IMR-90 (cell line): ENCODE measurements around the gene MYCBP2. TPM values are rescaled to one million over a fixed set of nuclear protein-coding genes. Genes with fewer than 3 reads are reported as not detected.

Experiments
- ATAC-seq: fragments of 200-7000 bp; cut with Tn5 transposase; 2 replicates; pipeline ENCODE4 v1.9.1; 2020; ENCODE audit warnings: low read depth, mild to moderate bottlenecking, moderate library complexity
- BruUV-seq: library from RNA; stranded (reverse); fragments of 400-500 nt; replicated peaks from 2 replicates; lab custom pipeline; 2021; lab: Mats Ljungman, UMichigan
- CTCF ChIA-PET: fragments of 300-600 bp; formaldehyde crosslinking; extraction: SDS; loops from one replicate; lab custom pipeline; 2021; ENCODE audit warnings: antibody characterized with exemption; lab: Yijun Ruan, JAX
- POLR2A ChIA-PET: fragments of 300-600 bp; sonication (Branson Sonifier 250); formaldehyde crosslinking; loops from one replicate; lab custom pipeline; 2022; ENCODE audit warnings: antibody characterized with exemption; ENCODE audit not compliant: unreplicated experiment; lab: Charles Lee
- DNase-seq: peaks from one replicate; pipeline ENCODE4 v3.0.0; 2013
- H2AFZ ChIP-seq: replicated peaks from 2 replicates; pipeline ENCODE3; 2013; ENCODE audit warnings: low read length, mild to moderate bottlenecking; ENCODE audit not compliant: poor library complexity
- H2AK5ac ChIP-seq: 2 replicates; pipeline ENCODE4 v1.6.1; 2013; ENCODE audit warnings: low read depth, low read length, inconsistent platforms
- H2AK9ac ChIP-seq: replicated peaks from 2 replicates; pipeline ENCODE3; 2013; ENCODE audit warnings: mild to moderate bottlenecking, low read depth, low read length, moderate library complexity; ENCODE audit not compliant: poor library complexity
- H2BK120ac ChIP-seq: 2 replicates; pipeline ENCODE4 v1.6.1; 2013; ENCODE audit warnings: low read depth, low read length, inconsistent platforms
- H2BK15ac ChIP-seq: 3 replicates; pipeline ENCODE4 v1.6.1; 2013; ENCODE audit warnings: low read depth, low read length, inconsistent platforms
- H2BK20ac ChIP-seq: 2 replicates; pipeline ENCODE4 v1.6.1; 2013; ENCODE audit warnings: low read depth, mild to moderate bottlenecking, inconsistent platforms, low read length, moderate library complexity
- H2BK5ac ChIP-seq: 2 replicates; pipeline ENCODE4 v1.6.1; 2013; ENCODE audit warnings: mild to moderate bottlenecking, low read depth, low read length, inconsistent platforms; ENCODE audit not compliant: poor library complexity, severe bottlenecking
- H3K14ac ChIP-seq: replicated peaks from 2 replicates; pipeline ENCODE4 v1.6.1; 2013; ENCODE audit warnings: low read depth, low read length, inconsistent platforms
- H3K18ac ChIP-seq: 2 replicates; pipeline ENCODE4 v1.6.1; 2013; ENCODE audit warnings: low read depth, low read length, control low read depth
- H3K23ac ChIP-seq: 2 replicates; pipeline ENCODE4 v1.6.1; 2013; ENCODE audit warnings: low read depth, low read length, inconsistent platforms
- H3K27ac ChIP-seq: 2 replicates; pipeline ENCODE4 v1.5.1; 2013; ENCODE audit warnings: mild to moderate bottlenecking, control low read depth, low read length; ENCODE audit not compliant: insufficient read depth
- H3K27me3 ChIP-seq: 2 replicates; pipeline ENCODE4 v1.6.1; 2013; ENCODE audit warnings: low read length; ENCODE audit not compliant: control insufficient read depth, insufficient read depth
- H3K36me3 ChIP-seq: 2 replicates; pipeline ENCODE4 v1.6.1; 2013; ENCODE audit warnings: low read length, mixed read lengths; ENCODE audit not compliant: control insufficient read depth, insufficient read depth
- H3K4ac ChIP-seq: 2 replicates; pipeline ENCODE4 v1.6.1; 2013; ENCODE audit warnings: low read depth, low read length, inconsistent platforms
- H3K4me1 ChIP-seq: 2 replicates; pipeline ENCODE4 v1.6.1; 2013; ENCODE audit warnings: low read length, mixed read lengths; ENCODE audit not compliant: control insufficient read depth, insufficient read depth
- H3K4me2 ChIP-seq: 2 replicates; pipeline ENCODE4 v1.6.1; 2013; ENCODE audit warnings: low read depth, mild to moderate bottlenecking, control low read depth, low read length, moderate library complexity
- H3K4me3 ChIP-seq: 2 replicates; pipeline ENCODE4 v1.5.1; 2013; ENCODE audit warnings: low read depth, mild to moderate bottlenecking, control low read depth, low read length, moderate library complexity; ENCODE audit not compliant: insufficient read depth
- H3K56ac ChIP-seq: 2 replicates; pipeline ENCODE4 v1.6.1; 2013; ENCODE audit warnings: low read length, inconsistent platforms; ENCODE audit not compliant: insufficient read depth; ENCODE audit errors: extremely low read depth
- H3K79me1 ChIP-seq, 2 experiments: 2 replicates each; pipeline ENCODE4 v1.6.1; 2013; ENCODE audit warnings: low read length in 2 of 2, inconsistent platforms in 1 of 2, low read depth in 1 of 2
- H3K9ac ChIP-seq: 2 replicates; pipeline ENCODE4 v1.6.1; 2013; ENCODE audit warnings: low read depth, low read length, control low read depth
- H3K9me1 ChIP-seq: 2 replicates; pipeline ENCODE4 v1.6.1; 2013; ENCODE audit warnings: low read length, inconsistent platforms; ENCODE audit not compliant: insufficient read depth
- H3K9me3 ChIP-seq: 2 replicates; pipeline ENCODE4 v1.6.1; 2013; ENCODE audit warnings: low read length; ENCODE audit not compliant: control insufficient read depth, insufficient read depth
- H4K20me1 ChIP-seq: 2 replicates; pipeline ENCODE4 v1.6.1; 2013; ENCODE audit warnings: low read length, inconsistent platforms; ENCODE audit not compliant: insufficient read depth
- H4K5ac ChIP-seq: 2 replicates; pipeline ENCODE4 v1.6.1; 2013; ENCODE audit warnings: mild to moderate bottlenecking, low read depth, low read length, control low read depth
- H4K8ac ChIP-seq, 2 experiments: 2 replicates each; pipeline ENCODE4 v1.6.1; 2013; ENCODE audit warnings: low read depth in 2 of 2, low read length in 2 of 2, control low read depth in 1 of 2, inconsistent platforms in 1 of 2
- H4K91ac ChIP-seq: 2 replicates; pipeline ENCODE4 v1.6.1; 2013; ENCODE audit warnings: low read depth, low read length, inconsistent platforms; ENCODE audit not compliant: insufficient read depth
- BHLHE40 ChIP-seq: fragments of 150-350 bp; IDR thresholded peaks from 2 replicates; pipeline ENCODE4 v1.6.1; 2016; ENCODE audit warnings: mild to moderate bottlenecking, low read depth, low read length
- CEBPB ChIP-seq: IDR thresholded peaks from 2 replicates; pipeline ENCODE4 v1.6.1; 2012; ENCODE audit warnings: low read depth, low read length, improper control_type of control experiment
- CHD1 ChIP-seq: IDR thresholded peaks from 2 replicates; pipeline ENCODE4 v1.6.1; 2012; ENCODE audit warnings: low read depth, low read length, improper control_type of control experiment
- CTCF ChIP-seq: conservative IDR thresholded peaks from 2 replicates; pipeline ENCODE4 v1.5.1; 2012; ENCODE audit warnings: mild to moderate bottlenecking, low read depth, low read length, improper control_type of control experiment
- ELK1 ChIP-seq: fragments of 150-350 bp; IDR thresholded peaks from 2 replicates; pipeline ENCODE4 v1.6.1; 2016; ENCODE audit warnings: low read depth, mild to moderate bottlenecking, low read length, moderate library complexity, borderline replicate concordance
- FOS ChIP-seq: fragments of 150-350 bp; IDR thresholded peaks from 2 replicates; pipeline ENCODE4 v1.6.1; 2016; ENCODE audit warnings: low read depth, low read length
- MAFK ChIP-seq: IDR thresholded peaks from 2 replicates; pipeline ENCODE4 v1.6.1; 2012; ENCODE audit warnings: low read depth, low read length, improper control_type of control experiment
- MAZ ChIP-seq: IDR thresholded peaks from 2 replicates; pipeline ENCODE4 v1.6.1; 2012; ENCODE audit warnings: low read depth, mild to moderate bottlenecking, low read length, improper control_type of control experiment, moderate library complexity, borderline replicate concordance
- NFE2L2 ChIP-seq: fragments of 150-350 bp; IDR thresholded peaks from 2 replicates; pipeline ENCODE4 v1.6.1; 2016; ENCODE audit warnings: low read depth, mild to moderate bottlenecking, low read length
- POLR2A ChIP-seq: IDR thresholded peaks from 2 replicates; pipeline ENCODE4 v1.6.1; 2012; ENCODE audit warnings: mild to moderate bottlenecking, low read depth, low read length
- RFX5 ChIP-seq: IDR thresholded peaks from 2 replicates; pipeline ENCODE4 v1.8.0; 2012; ENCODE audit warnings: low read depth, mild to moderate bottlenecking, low read length, moderate library complexity
- SMC3 ChIP-seq: fragments of 150-350 bp; IDR thresholded peaks from 2 replicates; pipeline ENCODE4 v1.6.1; 2016; ENCODE audit warnings: low read depth, mild to moderate bottlenecking, antibody characterized with exemption, low read length, moderate library complexity
- USF2 ChIP-seq: fragments of 150-350 bp; IDR thresholded peaks from 2 replicates; pipeline ENCODE4 v1.6.1; 2017; ENCODE audit warnings: mild to moderate bottlenecking, antibody characterized with exemption, low read length, low read depth
- WGBS, 2 experiments: methylation state at CpG; one replicate each; pipeline versions ENCODE4 v1.1.5 to v1.1.7; 2013; ENCODE audit warnings: missing lambda C conversion rate in 2 of 2; ENCODE audit not compliant: insufficient read length in 1 of 2; ENCODE audit errors: extremely low coverage in 2 of 2; 5-methylcytosine and 5-hydroxymethylcytosine counted together
- dilution Hi-C: fragments of 300-500 bp; cut with HindIII; formaldehyde crosslinking; loops from one replicate; pipeline ENCODE4 v1.14.3; 2018; ENCODE audit warnings: low sequenced_read_pairs; ENCODE audit not compliant: unreplicated experiment
- in situ Hi-C: fragments of 300-500 bp; cut with MboI; formaldehyde crosslinking; loops from 3 replicates; pipeline ENCODE4 v1.14.3; 2019; ENCODE audit warnings: low sequenced_read_pairs, inconsistent platforms, mixed read lengths
- intact Hi-C: fragments of 100-400 bp; cut with micrococcal nuclease; formaldehyde crosslinking; loops from 2 replicates; pipeline ENCODE4 v1.10.0; 2022
- polyA plus RNA-seq, 3 experiments: library from polyadenylated mRNA; depleted of rRNA; stranded (reverse); fragments of >200 nt; gene quantifications; 2 replicates each; pipeline ENCODE4 v1.2.3, GENCODE V29; 2012; ENCODE audit warnings: low replicate concordance in 1 of 3
- total RNA-seq: library from RNA; depleted of rRNA; stranded (reverse); fragments of >200 nt; gene quantifications from 2 replicates; pipeline ENCODE4 v1.2.3, GENCODE V29; 2012

Gene MYCBP2
- total and polyA plus RNA-seq, 2 of the 4 experiments (the other 2 are of a cell fraction), result 20.1 to 43.2 TPM

- H3K56ac ChIP-seq, result peak overlapping the region; percentile 77
- peak overlapping the region; percentile 94 for H3K4ac ChIP-seq
- intact Hi-C loops (loop anchor here (1.0 kb wide), 1 partner anchor 26 kb away; no protein-coding TSS in a partner anchor), dilution Hi-C loops (no loop called here), in situ Hi-C loops (no loop called here)
- H2AK5ac ChIP-seq, result peak overlapping the region; percentile 9; the same call in 1 of the 2 replicates
- H2BK120ac ChIP-seq, result peak overlapping the region; percentile 95
- H3K36me3 ChIP-seq, result no peaks in the 10 kb centered on the region
- no peaks in the 10 kb centered on the region for H3K27me3 ChIP-seq
- peak overlapping the region; percentile 57; the same call in 2 of the 3 replicates for H2BK15ac ChIP-seq
- WGBS, 2 experiments, result no CpG with 5 or more reads among the region's 5 CpGs
- ATAC-seq (peak; percentile 87), DNase-seq (peak; percentile 86)
- H2BK5ac ChIP-seq, result peak overlapping the region; percentile 94
- H3K14ac ChIP-seq, result peak overlapping the region; percentile 96
- no peaks in the 10 kb centered on the region for H3K9me3 ChIP-seq
- no peak for TF ChIP-seq RFX5
- peak; percentile 39; the same call in 1 of the 2 replicates for TF ChIP-seq FOS
- peak; percentile 25; the same call in 1 of the 2 replicates for TF ChIP-seq BHLHE40
- no peak for TF ChIP-seq MAZ
- TF ChIP-seq MAFK, result peak; percentile 53
- TF ChIP-seq ELK1, result no peak
- no peak for TF ChIP-seq CHD1
- TF ChIP-seq USF2, result no peak
- TF ChIP-seq CTCF, result no peak
- TF ChIP-seq SMC3, result no peak
- TF ChIP-seq CEBPB, result peak; percentile 95
- TF ChIP-seq POLR2A, result no peak
- TF ChIP-seq NFE2L2, result 0 out of 2 replicates have a peak, but pooled peaks have one; percentile 1
- no TSS peak for BruUV-seq
- peak overlapping the region; percentile 95 for H3K23ac ChIP-seq
- H4K20me1 ChIP-seq, result no peaks in the 10 kb centered on the region
- peak overlapping the region; percentile 78 for H3K4me2 ChIP-seq
- peak overlapping the region; percentile 93 for H2BK20ac ChIP-seq
- H3K18ac ChIP-seq, result peak overlapping the region; percentile 84
- peak overlapping the region; percentile 79 for H2AFZ ChIP-seq
- H4K91ac ChIP-seq, result peak overlapping the region; percentile 92
- no peak overlapping the region for H3K4me3 ChIP-seq
- H4K8ac ChIP-seq, result peak overlapping the region; percentile 38 to 72
- CTCF ChIA-PET, result interaction anchor here (0.9 kb wide), 1 partner anchor 178 kb away, joined by 3 read pairs; no protein-coding TSS in a partner anchor
- H3K9ac ChIP-seq, result peak overlapping the region; percentile 69
- H3K27ac ChIP-seq, result peak overlapping the region; percentile 97
- peak overlapping the region; percentile 68 for H4K5ac ChIP-seq
- H3K4me1 ChIP-seq, result peaks cover 4% of the 10 kb centered on the region
- POLR2A ChIA-PET, result interaction anchor here (1.6 kb wide), 1 partner anchor 26 kb away, joined by 3 read pairs; the partner anchor contains the start of gene MYCBP2
- H3K79me1 ChIP-seq, result peaks cover 17 to 37% of the 10 kb centered on the region in 2 experiments; a peak in 3 of 4 replicates
- peaks cover 5% of the 10 kb centered on the region; the same call in 1 of the 2 replicates for H3K9me1 ChIP-seq
- H2AK9ac ChIP-seq, result peak overlapping the region; percentile 68
Observed at GRCh38 chr13:77300176-77301037, 26.5 kb downstream of the MYCBP2 start.
